Esophagus mucosa (tissue), 1 donor: ENCODE measurements around the gene ERF. TPM values are rescaled to one million over a fixed set of nuclear protein-coding genes. Genes with fewer than 3 reads are reported as not detected.

Experiments
- ATAC-seq: fragments of 200-7000 bp; cut with Tn5 transposase; one replicate; pipeline ENCODE4 v1.9.1; 2020
- total RNA-seq: library from RNA; stranded (reverse); gene quantifications from one replicate; pipeline ENCODE4 v1.2.4, GENCODE V29; 2023
- donor health status: DM: yes; HTN: yes; CAD: no.

The ERF gene
- total RNA-seq, 1 donor from 2014 or later, result 21.5 TPM

DNA sequence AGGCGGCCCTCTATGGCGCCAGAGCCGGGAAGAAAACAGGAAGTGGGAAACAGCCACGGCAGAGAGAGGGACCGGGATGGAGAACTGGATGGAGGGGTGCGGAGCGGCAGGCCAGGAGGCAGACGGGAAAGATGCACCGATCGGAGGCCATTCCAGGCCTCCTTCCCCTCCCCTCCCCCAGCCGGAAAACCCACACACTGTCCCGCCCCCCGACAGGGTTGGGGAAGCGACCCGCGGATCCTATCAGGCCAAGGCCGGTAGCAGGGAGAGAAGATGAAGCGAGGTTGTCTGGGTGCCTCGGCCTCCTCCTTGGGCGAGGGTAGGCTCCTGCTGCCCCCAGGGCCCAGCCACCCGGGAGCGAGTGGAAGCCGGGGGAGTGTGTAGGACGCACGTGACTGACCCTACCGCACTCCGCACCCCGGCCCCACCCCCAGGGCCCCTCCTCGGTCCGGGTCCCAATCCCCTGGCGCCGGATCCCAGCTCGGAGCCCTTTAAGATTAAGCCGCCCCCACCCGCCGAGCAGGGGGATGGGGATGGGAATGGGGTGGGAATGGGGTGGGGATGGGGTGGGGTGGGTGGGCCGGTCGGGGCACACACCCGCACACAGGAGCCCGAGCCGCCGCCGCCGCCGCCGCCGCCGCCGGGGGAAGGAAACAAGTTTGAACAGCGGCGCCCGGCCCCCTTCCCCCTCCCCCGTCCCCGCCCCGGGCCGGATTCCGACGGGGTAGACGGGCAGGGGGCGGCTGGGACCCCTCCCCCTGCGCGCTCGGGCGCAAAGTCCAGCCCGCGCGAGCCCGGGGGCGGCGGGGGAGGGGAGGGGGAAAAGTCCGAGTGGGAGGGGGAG is 1.5 kb downstream of the ERF start:
- ATAC-seq, result peak; percentile 8

DNA sequence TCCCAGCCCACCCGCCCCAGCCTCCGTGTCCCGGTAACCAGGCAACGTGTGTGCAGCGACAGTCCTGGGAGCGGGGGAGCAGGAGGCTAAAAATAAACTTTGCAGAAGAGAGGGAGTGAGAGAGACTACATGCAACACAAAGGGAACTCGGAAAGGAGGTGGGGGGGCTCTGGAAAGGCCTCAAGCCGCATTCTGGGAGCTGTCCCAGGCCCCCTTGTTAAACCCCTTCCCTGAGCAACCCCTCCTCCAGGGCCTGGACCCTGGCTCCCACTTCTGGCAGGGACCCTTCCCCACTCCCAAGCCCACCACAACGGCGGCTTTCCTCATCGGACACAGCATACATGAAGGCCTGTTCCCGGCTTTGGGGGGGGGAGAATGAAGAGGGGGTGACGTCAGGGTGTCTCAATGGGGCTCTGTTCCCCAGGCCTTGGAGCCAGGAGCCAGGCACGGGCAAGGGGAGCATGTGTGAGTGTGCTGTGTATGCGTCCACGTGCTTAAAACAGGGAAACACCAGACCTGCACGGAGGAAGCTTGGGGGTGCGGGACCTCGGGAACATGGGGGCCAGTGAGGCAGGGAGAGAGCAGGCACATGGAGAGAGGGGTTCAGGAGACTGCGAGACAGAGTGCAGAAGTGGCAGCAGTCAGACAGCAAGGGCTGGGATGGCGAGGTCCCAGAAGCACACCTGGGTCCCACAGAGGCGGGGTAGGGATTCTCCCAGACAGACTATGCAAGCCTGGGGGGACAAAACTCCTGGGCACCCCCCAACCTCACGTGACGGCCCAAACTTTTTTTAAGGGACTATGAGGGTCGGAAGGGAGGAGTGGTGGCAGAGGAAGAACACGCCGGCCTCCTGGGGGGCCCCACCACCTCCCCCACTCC is 2.3 kb downstream of the ERF start:
- peak; percentile 1 for ATAC-seq

DNA sequence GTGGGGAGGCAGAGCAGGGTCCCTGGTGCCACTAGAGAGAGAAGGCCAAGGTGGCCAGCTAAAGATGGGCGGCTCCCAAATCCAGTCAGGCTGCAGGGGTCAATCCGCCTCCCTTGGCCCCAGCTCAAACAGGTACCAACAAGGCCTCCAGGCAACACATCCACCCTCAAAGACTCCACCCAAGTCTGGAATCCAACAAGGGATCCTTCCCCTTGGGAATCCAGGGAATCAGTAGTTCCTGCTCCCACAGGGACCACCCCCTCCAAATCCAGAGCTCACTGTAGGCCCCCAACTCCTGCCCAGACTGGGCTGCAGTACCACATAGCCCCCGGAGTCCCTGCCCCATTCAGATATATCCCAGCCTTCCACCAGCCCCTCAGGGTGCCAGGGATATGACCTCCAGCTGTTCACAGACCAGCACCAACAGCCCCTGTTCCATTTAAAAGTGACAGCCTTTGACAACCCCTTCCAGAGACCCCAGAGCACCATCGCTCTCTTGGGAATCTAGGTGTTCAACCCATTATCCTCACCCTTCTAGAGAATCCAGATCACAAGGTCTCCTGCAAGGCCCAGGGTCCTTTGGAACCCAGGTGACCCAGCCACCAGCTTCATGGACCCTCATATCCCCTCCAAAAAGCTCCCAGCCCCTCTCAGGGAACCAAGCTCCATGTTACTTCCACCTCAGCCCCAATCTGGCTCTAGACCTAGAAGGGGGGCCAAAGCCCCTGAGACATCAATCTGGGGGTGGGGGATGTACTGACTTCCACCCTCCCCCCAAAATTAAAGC is 3.2 kb downstream of the ERF start:
- ATAC-seq, result no peak

DNA sequence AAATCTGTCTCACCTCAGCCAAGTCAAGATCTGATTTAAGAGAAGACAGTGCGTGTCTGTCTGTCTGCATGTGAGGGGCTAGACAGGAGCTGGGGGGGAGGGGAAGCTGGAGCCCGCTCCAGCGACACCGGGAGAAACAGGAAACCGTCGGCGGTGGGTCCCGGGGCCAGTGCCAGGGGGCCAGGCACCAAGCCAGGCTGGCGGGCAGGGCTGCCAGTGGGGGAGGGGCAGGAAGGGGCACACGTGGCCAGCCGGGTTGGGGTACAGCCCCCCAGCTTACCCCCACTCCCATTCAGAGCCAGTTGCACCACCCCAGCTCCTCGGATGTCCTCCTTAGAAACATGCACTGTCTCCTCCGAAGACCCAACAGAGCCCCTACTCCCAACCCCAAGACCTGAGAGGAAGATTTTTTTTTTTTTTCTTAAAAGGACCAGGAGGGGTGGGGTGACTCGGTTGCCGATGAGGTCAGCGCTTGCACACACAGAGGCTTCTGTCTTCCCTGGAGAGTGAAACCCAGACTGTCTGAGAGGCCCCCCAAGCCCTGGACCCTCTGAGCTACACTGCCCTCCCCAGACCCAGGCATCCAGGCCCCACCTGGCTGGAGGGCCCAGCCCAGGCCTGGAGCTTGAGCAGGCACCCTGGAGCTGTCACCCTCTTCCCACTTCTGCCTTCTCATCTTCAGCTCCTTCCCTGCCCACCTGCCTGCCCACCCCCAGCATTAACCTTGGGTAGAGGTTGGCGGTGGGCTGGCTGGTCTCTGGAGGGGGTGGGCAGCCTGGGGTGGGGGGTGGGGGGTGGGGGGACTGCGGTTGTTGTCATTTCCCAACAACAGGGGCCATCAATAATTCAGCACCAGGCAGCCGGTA is 4.0 kb downstream of the ERF start:
- no peak for ATAC-seq

DNA sequence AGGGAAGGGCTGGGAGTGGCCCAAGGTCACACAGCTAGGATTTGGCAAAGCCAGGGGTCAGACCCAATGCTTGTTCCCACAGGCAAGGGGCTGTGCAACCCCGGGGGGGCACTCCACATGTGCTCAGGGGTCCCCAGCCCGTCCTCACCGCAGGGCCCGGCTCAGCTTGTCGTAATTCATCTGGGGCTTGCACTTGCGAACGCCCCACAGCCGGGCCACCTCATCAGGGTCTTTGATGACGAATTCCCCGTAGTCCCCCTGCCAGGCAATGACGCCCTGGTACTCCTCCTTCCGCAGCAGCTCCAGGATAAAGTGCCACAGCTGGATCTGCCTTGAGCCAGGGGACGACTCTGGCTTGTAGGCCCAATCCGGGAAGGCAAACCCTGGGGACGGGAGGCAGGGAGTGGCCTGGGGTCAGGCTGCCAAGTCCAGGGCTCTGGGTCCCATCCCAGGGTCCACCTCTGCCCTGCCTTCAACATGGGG is 4.7 kb downstream of the ERF start:
- ATAC-seq, result no peak

DNA sequence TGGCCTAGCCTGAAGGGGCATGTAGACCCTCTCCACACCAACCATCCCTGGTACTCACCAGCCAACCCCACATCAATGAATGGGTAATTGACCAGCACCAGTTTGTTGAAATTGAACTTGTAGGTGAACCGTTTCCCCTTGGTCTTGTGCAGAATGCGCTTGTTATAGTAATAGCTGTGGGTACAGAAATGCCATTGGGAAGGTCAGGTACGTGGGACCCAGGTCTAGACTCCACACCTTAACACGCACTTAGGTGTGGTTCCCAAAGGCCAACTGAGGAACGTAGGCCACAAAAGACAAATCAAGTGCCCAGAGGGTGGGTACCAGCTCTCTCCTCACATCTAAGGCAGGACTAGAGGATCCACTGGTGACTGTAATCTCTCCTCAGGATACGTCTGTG is 5.2 kb downstream of the ERF start:
- ATAC-seq, result no peak

DNA sequence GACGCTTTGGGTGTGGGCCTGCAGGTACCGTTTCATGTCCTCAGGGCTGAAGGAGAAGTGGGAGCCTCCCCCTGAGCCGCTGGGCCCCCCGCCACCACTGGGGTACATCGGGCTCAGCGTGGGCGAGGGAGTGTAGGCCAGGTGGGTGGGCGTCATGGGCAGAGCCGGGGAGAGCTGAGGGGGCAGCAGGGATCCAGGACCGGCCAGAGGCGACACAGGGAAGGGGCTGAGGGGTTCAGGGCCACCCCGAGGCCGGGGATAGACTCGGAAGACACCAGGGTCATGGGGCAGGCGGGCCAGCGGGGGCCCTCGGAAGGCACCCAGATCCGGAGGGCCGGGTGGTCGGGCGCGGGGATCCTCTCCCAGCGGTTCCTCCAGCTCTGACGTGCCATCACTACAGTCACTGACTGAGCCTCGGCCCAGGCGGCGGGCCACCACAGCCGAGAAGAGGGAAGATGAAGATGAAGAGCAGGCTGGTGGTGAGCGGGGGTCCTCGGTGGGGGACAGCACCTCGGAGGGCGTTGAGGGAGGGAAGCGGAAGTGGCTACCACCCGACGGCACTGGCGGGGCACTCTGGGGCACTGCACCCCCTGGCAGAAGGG is 5.7 kb downstream of the ERF start:
- no peak for ATAC-seq

DNA sequence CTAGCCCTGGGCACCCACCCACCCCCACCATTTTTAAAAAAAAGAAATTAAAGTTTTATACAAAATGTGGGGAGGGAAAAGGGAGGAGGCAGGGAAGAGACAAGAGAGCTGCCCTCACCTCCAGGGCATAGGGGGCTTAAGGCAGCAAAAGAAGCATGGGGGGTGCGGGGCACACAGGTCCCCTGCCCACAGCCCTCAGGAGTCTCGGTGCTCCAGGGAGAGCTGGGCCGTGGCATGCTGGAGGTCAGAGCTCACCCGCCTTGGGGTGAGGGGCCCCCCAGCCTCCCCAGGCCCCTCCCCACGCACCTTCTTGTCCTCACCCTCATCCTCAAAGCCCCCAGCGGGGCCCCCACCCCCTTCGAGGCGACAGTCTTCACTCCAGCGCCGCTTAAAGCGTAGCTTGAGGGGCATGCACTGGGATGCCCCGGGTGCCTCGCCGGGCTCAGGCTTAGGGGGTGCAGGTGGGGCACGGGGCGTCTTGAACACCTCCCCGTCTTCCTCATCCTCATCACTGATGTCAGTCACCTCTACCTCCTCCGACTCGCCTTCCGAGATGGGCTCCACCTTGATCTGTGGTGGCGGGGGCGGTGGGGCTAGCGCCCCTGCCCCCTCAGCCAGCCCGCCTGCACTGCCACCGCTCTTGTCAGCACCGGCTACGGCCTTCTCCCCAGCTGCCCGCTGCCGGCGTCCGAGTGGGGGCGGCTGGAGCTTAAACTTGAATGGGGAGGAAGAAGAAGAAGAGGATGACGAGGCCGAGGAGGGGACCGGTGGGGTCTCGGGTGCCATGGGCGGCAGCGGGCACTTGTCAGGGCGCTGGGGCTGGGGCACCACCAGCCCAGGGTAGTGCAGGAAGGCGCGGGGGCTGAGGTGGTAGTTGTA is 6.4 kb downstream of the ERF start:
- no peak for ATAC-seq

DNA sequence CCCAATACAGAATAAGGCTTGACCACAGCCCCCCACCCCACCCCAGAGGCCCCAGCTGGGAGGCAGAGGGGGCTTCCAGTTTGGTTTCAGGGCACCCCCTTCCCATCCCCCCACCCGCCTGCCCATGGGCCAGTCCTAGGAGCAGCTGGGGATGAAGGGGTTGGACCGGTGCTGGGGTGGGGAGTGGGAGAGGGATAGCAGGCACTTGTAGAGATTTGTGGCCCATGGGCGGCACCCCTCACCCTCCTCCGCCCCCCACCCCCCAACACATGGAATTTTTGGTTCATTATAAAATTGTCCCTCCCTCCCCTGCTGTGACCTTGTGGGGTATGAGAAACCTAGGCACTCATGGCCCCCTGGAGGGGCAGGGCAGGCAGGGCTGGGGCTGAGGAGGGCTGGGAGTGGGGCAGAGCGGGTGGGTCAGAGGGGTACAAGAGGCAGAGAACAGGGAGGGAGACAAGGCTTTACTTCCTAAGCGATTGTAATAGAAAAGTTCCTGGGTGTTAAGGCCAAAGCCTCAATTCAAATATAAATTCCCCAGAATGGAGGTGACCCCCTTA is 7.2 kb downstream of the ERF start:
- no peak for ATAC-seq

DNA sequence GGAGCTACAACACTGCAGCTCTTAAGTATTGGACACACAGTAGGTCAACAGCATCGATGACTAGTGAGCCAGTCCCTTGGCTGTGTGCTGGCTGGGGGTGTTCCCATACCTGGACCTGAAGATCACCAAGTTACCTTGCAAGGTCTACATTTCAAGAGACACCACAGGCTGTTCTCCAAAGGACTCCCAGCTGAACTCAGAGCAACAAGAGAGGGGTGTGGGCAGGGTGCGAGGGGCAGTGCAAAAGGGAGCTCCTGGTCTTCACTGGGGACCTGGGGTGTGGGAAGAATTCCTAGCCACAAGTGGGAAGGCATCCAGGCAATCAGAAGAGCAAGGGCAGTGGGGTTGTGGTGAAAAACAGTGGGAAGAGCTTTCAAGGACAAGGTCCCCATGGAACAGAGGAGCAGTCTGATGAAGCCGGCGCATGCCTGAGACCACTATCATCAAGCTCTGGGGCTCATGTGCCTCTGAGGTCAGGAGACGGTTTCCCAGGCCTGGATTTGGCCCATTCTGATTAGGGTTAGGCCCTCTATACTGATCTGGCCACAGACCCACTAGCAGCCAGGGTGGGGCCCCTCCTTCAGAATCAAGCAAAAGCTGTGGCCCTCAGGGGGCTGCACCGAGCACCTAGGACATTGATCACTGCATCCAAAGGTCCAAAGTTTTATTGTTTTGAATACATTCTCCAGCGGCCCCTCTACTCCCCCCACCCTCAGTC is 7.8 kb downstream of the ERF start:
- no peak for ATAC-seq

DNA sequence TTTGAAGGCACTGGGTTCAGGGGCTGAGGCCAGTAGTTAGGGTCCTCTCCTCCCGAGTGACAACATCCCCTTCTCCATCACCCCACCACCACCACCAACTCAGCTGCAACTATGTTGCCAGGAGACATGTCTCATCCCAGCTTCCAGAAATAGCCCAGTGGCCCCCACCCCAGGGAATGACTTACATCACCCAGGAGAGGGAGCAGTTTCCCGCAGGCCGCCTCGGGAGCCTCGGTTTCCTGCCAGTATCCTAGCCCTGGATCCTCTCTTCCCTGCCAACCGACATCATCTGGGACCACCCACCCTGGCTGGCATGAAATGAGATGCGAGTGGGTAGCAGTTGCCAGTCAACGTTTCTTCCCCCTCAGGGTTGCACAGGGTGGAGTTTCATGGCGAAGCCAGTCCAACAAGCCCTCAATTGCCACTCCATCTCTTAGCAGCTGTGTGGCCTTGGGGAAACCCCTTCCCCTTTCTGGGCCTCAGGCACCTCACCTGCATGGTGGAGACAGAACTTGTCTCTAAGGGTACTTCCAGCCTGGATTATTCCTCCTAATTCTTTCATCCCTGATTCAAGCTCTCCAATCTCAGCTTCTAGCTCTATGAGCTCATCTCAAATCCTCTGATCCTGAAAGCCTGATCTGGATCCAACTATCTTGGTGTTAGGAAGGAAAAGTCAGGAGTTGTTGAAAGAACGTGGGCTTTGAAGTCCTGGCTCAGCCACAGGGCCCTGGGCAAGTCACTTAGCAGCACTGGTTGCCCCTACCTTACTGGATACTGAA is 8.6 kb downstream of the ERF start:
- no peak for ATAC-seq

DNA sequence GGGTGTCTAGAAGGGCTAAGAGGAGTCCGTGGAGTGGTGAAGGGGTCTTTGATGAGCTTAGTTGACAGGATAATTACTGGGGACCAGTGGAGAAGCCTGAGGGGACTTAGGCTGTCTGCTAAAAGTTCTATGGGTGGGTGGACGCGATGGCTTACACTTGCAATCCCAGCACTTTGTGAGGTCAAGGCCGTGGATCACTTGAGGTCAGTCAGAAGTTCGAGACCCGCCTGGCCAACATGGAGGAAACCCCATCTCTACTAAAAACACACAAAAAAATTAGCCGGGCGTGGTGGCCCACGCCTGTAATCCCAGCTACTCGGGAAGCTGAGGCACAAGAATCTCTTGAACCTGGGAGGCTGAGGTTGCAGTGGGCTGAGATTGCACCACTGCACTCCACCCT is 9.7 kb downstream of the ERF start:
- ATAC-seq, result no peak

DNA sequence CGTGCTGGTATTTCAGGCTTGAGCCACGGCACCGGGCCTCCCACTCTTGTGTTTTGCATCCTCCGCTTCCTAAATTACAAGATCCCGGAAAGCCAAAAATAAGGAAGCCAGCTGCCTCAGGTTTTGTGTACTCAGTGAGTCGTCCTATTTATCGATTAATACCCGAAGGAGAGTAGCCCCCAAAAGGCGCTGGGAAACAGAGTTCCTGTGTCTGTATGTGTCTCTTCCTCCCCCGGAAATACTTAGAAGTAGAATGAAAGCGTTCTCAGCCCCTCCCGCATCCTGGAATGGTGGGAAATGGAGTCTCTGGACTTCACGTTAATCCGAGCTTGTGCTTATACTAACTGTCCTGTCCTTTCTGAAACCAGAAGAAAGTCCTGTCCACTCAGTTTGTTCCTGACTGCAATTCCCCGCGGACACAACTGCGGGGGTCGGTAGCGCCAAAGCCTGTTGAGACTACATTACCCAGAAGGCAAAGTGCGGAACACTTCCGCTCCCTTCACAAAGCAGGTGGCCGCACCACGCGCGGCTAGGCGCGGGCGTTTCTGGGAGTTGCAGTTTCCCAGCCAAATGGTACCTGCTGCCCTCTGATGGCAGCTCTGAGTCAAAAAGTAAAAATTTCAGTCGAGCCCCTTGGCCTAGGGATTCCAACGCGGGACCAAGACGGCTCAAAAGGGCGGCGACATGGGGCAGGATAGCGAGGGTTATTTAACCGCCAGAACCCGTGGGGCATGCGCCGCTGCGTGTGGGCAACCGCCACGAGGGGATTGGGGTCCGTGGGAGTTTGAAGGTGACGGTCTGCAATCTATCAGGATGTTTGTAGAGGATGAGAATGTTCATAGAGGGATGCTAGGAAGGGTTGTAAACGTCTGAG is 10.3 kb downstream of the ERF start:
- ATAC-seq, result peak; percentile 33

DNA sequence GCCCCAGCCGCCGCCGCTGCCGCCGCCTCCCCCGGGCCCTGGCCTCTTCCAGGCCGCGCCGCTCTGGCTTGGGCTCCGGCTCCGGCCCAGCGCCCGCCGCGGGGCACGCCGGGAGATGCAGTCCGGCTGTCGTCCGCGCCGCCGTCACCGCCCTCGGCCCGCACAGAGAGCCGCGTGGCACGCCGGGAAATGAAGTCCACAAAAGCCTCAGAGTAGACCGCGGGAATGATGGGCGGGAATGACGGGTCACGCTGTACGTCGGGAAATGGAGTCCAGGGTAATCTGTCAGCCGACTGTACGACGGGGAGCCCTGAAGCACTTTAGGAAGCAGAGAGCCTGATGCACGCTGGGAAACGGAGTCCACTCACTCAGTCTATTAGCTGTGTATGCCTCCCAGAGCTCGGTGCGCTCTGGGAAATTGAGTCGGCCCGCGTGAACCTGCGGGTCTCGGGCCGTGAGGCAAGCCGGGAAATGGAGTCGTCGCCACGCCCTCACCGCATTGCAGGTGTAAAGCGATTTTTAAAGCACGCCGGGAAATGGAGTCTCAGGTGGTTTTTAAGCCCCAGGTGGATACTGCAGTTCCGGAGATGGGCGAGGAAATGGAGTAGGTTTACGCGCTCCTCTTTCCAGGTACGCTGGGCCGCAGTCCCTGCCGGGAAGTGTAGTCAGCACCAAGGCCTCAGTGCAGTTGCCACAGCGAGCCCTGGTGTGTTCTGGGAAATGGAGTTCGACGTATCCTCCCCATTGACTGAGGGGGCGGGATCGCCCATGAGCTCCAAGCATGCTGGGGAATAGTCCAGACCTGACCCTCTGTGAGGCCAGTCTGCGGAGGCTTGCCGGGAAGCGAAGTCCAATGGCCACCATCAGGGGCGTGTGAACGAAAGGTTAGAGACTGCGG is 12.2 kb downstream of the ERF start, which contains the start of gene GSK3A:
Gene GSK3A, minus strand, starts transcription at position 91 of the 898 bp plus-strand sequence. CDS start 137 bp downstream, outside the sequence.
- peak; percentile 87 for ATAC-seq

DNA sequence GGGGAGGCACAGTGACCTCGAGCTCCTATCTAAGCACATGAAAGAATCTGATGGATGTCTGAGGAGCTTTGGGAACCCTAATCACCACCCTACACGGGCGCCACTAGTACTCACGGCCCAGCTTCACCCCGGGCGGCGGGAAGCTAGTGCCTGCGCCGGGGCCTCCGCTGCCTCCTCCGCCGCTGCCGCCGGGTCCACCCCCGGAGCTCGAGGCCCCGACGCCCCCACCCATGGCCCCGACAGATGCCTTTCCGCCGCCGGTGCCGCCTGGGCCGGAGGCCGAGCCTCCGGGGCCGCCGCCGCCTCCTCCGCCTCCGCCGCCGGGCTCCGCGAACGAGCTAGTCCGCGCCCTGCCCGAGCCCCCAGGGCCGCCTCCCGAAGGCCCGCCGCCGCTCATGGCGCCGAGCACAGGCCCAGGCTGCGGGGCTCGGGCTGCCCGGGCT is 12.8 kb downstream of the ERF start:
- ATAC-seq, result no peak

DNA sequence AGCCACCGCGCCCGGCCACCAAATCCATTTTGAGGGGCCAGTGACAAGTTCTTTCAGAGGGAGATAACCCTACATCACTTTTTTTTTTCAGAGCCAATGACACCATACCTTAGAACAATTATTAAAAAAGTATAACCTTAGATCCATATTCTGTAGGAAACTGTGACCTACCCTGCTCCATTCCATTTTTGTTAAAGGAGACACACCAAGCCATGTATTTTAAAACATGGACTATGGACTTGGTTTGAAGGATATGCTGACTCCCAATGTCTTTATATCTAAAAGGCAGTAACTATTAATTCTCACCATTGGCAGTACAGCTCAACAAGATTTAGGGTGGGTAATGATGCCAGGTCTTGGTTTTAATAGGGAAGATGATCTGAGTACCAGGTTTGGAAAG is 13.6 kb downstream of the ERF start:
- no peak for ATAC-seq
